SK-MEL-5 (cell line): Measurements from ENCODE around the gene ARFRP1. TPM values are rescaled to one million over a fixed set of nuclear protein-coding genes. Genes with fewer than 3 reads are reported as not detected.

Experiments
- DNase-seq: peaks from one replicate; pipeline ENCODE4 v3.0.0-alpha.2; 2016; ENCODE audit warnings: low read depth, low spot score
- in situ Hi-C: cut with HindIII; loops from 2 replicates; pipeline ENCODE4 v1.10.0; 2016; ENCODE audit warnings: low sequenced_read_pairs, high pct_unique_total_duplicates, low pct_unique_long_range_greater_than_20kb
- total RNA-seq: library from RNA; depleted of rRNA; stranded (reverse); fragments of >200 nt; shearing (Covaris generic); gene quantifications from 2 replicates; pipeline ENCODE4 v1.2.3, GENCODE V29; 2014

Gene ARFRP1
- total RNA-seq, 1 experiment from 2014 or later: 25.5 TPM

- DNase-seq: no peak
- in situ Hi-C loops: no loop called here
These were observed 19.3 kb downstream of the ARFRP1 start for GRCh38 chr20:63688228-63689045.

- no peak for DNase-seq
- in situ Hi-C loops: no loop called here
These were observed 20.2 kb downstream of the ARFRP1 start for GRCh38 chr20:63687419-63688178.

- in situ Hi-C loops: no loop called here
These were observed 21.1 kb downstream of the ARFRP1 start for GRCh38 chr20:63686492-63687321.

GRCh38 chr20:63686094-63686491 is 21.7 kb downstream of the ARFRP1 start:
- in situ Hi-C loops: no loop called here
- no peak for DNase-seq

More at GRCh38 chr20:63686492-63687321, 21.1 kb downstream of the ARFRP1 start:
- no peak for DNase-seq

GRCh38 chr20:63685269-63686026 is 22.3 kb downstream of the ARFRP1 start:
- in situ Hi-C loops: no loop called here
- DNase-seq: no peak

GRCh38 chr20:63682384-63683139 is 25.2 kb downstream of the ARFRP1 start:
- DNase-seq: peak; percentile 43
- in situ Hi-C loops: no loop called here

GRCh38 chr20:63681609-63682142 is 26.1 kb downstream of the ARFRP1 start:
- no peak for DNase-seq
- in situ Hi-C loops: no loop called here

- no peak for DNase-seq
- in situ Hi-C loops: no loop called here
These were observed 26.7 kb downstream of the ARFRP1 start for GRCh38 chr20:63680857-63681608.

- in situ Hi-C loops: no loop called here
- DNase-seq: no peak
These were observed 27.3 kb downstream of the ARFRP1 start for GRCh38 chr20:63680427-63680826.

GRCh38 chr20:63679799-63680305 is 27.9 kb downstream of the ARFRP1 start:
- in situ Hi-C loops: no loop called here
- no peak for DNase-seq

GRCh38 chr20:63678667-63679465 is 28.9 kb downstream of the ARFRP1 start:
- in situ Hi-C loops: no loop called here
- no peak for DNase-seq

GRCh38 chr20:63678071-63678470 is 29.7 kb downstream of the ARFRP1 start:
- DNase-seq: no peak
- in situ Hi-C loops: no loop called here

- no peak for DNase-seq
- in situ Hi-C loops: no loop called here
These were observed 32.0 kb downstream of the ARFRP1 start for GRCh38 chr20:63675681-63676368.

GRCh38 chr20:63673951-63674350 is 33.8 kb downstream of the ARFRP1 start:
- no peak for DNase-seq
- in situ Hi-C loops: no loop called here
